ENCODE measurements around the gene PARVA. TPM values are rescaled to one million over a fixed set of nuclear protein-coding genes. Genes with fewer than 3 reads are reported as not detected.

The PARVA gene
- total RNA-seq, 4 donors from 2014 or later: 52.9 to 188 (median 66.5) TPM

- Histone ChIP-seq H3K36me3 (no peaks in the 10 kb centered on the region), H3K4me1 (no peaks in the 10 kb centered on the region), H3K27me3 (no peaks in the 10 kb centered on the region), H3K9me3 (no peaks in the 10 kb centered on the region), H3K27ac (peak overlapping the region; percentile 18 to 50), H3K4me3 (no peak overlapping the region)
- intact Hi-C loops (cut with DNase I; ENCODE audit: low total_unique reads): no loop called here
- DNase-seq: no peak
- no peak for TF ChIP-seq POLR2A (IDR thresholded peaks at IDR 0.05)
- no peak for TF ChIP-seq CTCF (IDR thresholded peaks at IDR 0.05)
These were observed 95.1 kb downstream of the PARVA start for GRCh38 chr11:12472401-12473005.

GRCh38 chr11:12473381-12473780 is 96.0 kb downstream of the PARVA start:
- Histone ChIP-seq H3K9me3 (no peaks in the 10 kb centered on the region), H3K27me3 (no peaks in the 10 kb centered on the region), H3K4me1 (peaks cover 2 to 4% of the 10 kb centered on the region in 2 donors), H3K27ac (peak overlapping the region; percentile 18 to 50), H3K36me3 (no peaks in the 10 kb centered on the region), H3K4me3 (no peak overlapping the region)
- TF ChIP-seq POLR2A (IDR thresholded peaks at IDR 0.05): no peak
- TF ChIP-seq CTCF (IDR thresholded peaks at IDR 0.05): no peak
- no peak for DNase-seq
- intact Hi-C loops (cut with DNase I; ENCODE audit: low total_unique reads): no loop called here

GRCh38 chr11:12474871-12475270 is 97.5 kb downstream of the PARVA start:
- intact Hi-C loops (cut with DNase I; ENCODE audit: low total_unique reads): no loop called here
- TF ChIP-seq CTCF (IDR thresholded peaks at IDR 0.05) (no peak), POLR2A (IDR thresholded peaks at IDR 0.05) (no peak)
- no peaks in the 10 kb centered on the region for H3K27me3 ChIP-seq
- peaks cover 6 to 8% of the 10 kb centered on the region in 2 donors for H3K4me1 ChIP-seq
- no peaks in the 10 kb centered on the region for H3K36me3 ChIP-seq
- no peak for DNase-seq
- no peak overlapping the region for H3K4me3 ChIP-seq
- H3K27ac ChIP-seq: no peak overlapping the region
- H3K9me3 ChIP-seq: no peaks in the 10 kb centered on the region

- TF ChIP-seq CTCF (IDR thresholded peaks at IDR 0.05) (no peak), POLR2A (IDR thresholded peaks at IDR 0.05) (no peak)
- Histone ChIP-seq H3K9me3 (no peaks in the 10 kb centered on the region), H3K27ac (peak overlapping the region; percentile 27 to 45), H3K36me3 (no peaks in the 10 kb centered on the region), H3K4me3 (no peak overlapping the region), H3K4me1 (peaks cover 6 to 8% of the 10 kb centered on the region in 2 donors), H3K27me3 (no peaks in the 10 kb centered on the region)
- DNase-seq: peak; percentile 31 to 36
- intact Hi-C loops (cut with DNase I; ENCODE audit: low total_unique reads): no loop called here
These were observed 101.4 kb downstream of the PARVA start for GRCh38 chr11:12478743-12479142.

GRCh38 chr11:12480401-12480800 is 103.0 kb downstream of the PARVA start:
- intact Hi-C loops (cut with DNase I; ENCODE audit: low total_unique reads): no loop called here
- H3K36me3 ChIP-seq: no peaks in the 10 kb centered on the region
- H3K9me3 ChIP-seq: no peaks in the 10 kb centered on the region
- H3K4me1 ChIP-seq: peaks cover 6 to 8% of the 10 kb centered on the region in 2 donors
- TF ChIP-seq CTCF (IDR thresholded peaks at IDR 0.05): no peak
- TF ChIP-seq POLR2A (IDR thresholded peaks at IDR 0.05): no peak
- no peak overlapping the region for H3K4me3 ChIP-seq
- DNase-seq: no peak
- peak overlapping the region; percentile 18 to 31 for H3K27ac ChIP-seq
- no peaks in the 10 kb centered on the region for H3K27me3 ChIP-seq
